HG02759 (cell line): Measurements from ENCODE around the gene LILRA6.
"Not testable (repeated sequence)": the region's sequence is repeated elsewhere in the genome, so short reads cannot be mapped to it uniquely, and the experiment has no call there.

Experiments
- ATAC-seq: cut with Tn5 transposase; IDR thresholded peaks from one replicate; pipeline ENCODE4 v1.9.1; 2021; ENCODE audit warnings: mild to moderate bottlenecking, moderate library complexity; ENCODE audit not compliant: unreplicated experiment

LILRA6 gene

DNA sequence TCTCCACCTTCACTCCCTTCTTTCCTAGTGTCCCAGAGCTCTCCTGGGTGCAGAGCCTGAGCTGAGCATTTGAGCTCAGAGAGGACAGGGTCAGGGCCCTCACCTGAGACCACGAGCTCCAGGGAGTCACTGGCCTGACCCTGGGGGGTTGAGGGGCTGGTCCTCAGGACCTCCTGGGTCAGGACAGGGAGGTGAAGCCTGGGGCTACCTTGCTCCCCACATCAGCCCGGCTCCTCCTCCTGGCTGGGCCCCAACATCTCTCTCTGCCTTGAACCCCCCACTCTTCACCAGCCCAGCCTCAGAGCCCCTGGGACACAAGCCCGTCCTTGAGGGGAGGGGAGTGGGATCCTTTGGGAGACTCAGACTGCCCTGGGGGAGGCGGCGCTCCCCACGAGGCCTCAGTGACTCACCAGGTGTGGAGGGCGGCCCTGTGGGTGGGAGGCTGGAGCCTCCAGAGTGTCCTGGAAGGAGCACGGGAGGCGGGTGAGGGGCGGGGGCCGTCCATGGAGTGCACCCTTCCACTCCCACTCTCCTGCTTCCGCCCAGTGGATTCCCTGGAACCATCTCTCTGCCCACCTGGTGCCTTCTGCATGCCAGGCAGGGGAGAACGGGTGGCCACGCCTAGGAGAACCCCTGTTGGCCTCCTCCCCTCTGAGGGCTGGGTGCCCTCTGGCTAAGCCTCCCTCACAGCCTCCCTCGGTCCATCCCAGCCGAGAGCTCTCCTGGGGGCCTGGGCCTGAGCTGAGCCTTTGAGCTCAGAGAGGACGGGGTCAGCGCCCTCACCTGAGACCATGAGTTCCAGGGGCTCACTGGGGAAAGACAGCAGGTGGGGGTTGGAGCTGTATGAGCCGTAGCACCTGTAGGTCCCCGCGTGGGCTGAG, 2.9 kb downstream of the LILRA6 start:
- ATAC-seq = not testable (repeated sequence)

DNA sequence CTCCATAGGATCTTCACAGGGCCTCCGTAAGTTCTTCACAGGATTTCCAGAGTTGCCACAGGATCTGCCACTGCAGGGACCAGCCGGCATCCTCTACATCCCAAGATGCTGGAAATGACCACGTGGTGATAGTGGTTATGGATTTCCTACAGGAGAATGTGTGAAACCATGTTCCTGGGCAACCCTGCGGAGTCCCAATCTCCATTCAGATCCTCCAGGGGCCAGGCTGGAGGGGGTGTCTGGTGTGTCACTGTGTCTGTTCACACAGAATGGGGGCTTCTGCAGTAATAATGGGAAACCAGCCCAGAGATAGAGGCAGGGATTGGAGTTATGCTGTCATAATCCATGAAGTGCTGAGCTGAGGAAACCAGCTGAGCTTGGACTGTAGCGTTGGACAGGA, 8.6 kb downstream of the LILRA6 start:
- ATAC-seq = no peak

GRCh38 chr19:54231077-54231931, 11.3 kb downstream of the LILRA6 start:
- peak; percentile 67 for ATAC-seq

DNA sequence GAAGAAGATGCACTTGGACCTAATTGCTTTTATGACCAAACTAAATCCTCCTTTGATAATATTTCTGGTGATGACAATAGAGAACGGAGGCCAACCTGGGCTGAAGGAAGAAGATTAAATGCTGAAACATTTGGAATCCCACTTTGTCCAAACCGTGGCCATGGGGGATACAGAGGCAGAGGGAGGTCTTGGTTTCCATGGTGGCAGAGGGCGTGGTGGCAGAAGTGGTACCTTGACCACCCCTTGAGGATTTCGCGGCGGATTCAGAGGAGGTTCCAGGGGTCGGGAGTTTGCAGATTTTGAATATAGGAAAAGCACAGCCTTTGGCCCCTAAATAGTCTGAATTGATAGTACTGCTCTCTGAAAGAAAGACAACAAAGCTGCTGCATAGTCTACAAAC, 12.6 kb downstream of the LILRA6 start:
- no peak for ATAC-seq

DNA sequence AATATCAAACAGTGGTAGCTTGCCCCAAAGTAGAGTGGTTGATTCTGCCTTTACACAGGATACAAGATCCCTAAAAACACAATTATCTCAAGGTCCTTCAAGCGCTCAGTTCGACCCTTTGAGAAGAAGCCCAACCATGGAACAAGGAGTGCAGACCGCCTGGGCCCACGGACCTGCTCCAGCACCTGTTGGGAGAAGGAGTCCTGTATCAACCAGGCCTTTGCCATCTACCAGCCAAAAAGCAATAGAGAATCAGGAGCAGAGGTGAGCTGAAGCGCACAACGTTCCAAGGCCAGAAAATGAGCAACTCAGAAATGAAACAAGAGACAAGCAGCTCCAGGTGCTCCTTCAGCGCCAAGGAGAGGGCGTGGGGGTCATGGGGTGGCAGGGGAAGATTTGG, 13.4 kb downstream of the LILRA6 start:
- no peak for ATAC-seq

DNA sequence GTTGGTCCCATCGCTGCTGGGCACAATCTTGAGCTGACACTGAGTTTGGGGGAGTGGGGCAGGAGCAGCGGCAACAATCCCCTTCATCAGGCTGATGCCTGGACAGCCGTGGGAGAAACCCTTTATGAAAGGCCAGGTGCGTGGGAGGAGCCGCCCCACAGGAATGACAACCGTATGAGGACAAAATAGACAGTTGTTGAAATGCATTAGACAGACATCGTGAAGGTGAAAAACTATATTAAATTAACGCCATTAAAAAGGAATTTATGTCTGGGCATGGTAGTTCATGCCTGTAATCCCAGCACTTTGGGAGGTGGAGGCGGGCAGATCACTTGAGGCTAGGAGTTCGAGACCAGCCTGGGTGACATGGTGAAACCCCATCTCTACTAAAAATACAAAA, 18.0 kb downstream of the LILRA6 start:
- ATAC-seq = not testable (repeated sequence)

DNA sequence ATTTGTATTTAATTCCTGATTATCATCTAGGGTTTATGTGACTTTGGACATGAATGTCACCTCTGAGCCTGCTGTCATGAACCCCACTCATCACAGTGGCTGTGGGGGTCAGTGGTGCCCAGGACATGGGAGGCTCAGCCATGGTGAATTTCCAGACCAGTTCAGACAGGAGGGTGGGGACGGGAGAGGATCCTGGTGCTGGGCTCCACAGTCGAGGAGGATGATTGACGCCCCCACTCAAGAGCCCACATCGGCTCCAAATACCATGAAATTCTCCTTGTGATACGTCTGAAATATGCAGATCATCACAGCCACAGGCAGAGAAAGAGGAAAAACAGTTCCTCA, 18.7 kb downstream of the LILRA6 start:
- ATAC-seq = not testable (repeated sequence)

- not testable (repeated sequence) for ATAC-seq
These were observed 19.2 kb downstream of the LILRA6 start for GRCh38 chr19:54223277-54223936.

DNA sequence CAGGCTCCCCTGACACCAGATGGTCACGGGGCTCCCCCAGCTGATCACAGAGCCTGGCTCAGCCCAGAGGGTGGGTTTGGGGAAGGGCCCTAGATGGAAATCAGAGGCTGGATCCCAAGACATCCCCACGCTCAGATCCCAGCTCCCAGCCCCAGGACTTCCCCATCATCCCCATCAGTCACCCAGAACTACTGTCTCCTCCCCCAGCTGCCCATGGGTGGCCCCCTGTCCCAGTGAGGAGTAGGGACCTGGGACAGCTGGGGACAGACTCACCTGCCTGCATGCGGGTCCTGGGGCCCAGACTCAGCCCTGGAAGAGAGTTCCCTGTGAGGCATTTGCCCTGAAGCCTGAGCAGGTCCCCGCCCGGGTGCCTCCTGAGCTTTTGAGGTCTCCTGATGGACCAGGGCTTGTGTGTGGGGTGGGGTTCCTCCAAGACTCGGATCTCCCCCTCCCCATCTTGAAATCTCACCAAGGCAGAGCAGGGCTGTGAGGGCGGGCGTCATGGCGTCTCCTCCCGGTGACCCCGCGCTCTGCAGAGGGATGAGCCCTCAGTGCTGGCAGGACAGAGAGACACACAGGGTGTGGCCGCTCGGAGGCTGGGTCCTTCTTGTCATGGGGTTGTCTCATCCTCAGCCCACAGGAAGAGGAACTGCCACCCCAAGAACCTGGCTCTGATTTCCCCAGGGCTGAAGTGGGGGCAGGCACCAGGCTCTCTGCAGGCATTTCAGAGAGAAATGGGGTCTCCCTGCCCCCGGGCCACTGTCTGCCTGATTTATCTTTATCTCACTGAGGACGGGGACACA, 19.9 kb downstream of the LILRA6 start, which contains the start of gene LILRB3:
TSS of gene LILRB3 (minus strand) at position 534 of the 803 bp plus-strand sequence. CDS start at position 503, 31 bp downstream.
- ATAC-seq = not testable (repeated sequence)

DNA sequence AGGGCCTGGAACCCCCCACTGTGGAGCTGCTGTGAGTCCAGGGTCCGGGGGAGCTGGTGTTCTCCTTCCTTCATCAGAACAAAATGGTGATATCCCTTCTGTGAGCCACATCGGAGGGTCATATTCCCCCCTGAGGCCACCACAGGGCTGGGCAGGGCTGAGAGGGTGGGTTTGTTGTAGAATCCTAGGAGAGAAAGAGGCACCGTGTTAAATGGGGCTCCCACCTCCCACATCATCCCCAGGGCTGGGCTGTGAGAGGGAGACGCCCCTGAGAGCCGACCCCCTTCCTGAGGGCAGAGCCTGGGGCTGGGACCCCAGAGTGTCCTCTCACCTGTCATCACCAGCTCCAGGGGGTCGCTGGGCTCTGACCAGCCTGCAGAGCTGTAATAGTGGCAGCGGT, 20.6 kb downstream of the LILRA6 start:
- not testable (repeated sequence) for ATAC-seq

DNA sequence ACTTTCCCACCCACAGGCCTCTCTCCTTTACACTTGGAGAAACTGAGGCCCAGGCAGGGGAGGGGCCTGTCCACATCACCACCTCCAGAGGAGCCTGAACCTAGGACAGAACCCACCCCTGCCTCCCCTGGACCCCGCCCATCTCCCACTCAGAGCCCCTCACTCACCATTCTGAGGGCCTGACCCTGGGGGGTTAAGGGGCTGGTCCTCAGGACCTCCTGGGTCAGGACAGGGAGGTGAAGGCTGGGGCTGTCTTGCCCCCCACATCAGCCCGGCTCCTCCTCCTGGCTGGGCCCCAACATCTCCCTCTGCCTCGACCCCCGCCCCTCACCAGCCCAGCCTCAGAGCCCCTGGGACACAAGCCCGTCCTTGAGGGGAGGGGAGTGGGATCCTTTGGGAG, 22.9 kb downstream of the LILRA6 start:
- ATAC-seq = not testable (repeated sequence)

DNA sequence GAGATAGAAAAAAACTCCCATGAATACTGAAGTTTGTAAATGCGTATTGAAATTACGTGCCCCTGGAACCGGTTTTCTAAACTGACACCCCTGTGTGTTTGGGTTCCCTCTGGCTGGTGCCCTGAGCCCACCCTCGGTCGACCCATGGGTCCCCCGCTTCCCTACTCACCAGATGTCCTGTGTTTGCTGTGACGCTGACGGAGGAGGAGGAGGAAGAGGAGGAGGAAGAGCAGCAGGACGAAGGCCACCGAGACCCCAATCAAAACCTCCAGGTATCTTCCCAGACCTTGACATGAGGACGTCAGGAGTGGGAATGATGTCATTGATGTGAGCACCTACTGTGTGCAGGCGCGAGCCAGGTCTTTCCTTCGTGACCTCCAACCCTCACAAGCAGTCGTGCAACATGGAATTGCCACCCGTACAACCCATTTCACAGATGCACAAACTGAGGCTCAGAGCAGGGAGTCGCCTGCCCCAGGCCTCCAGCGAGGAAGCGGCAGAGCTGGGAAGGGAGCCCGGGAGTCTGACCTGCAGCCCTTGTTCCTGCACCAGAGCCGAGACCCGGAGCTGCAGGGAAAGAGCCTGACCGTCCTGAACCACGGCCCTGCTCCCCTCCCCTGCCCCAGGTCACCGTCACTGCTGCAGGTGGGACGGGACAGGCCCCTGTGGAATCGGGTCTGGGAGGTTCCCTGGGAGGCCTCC, 23.5 kb downstream of the LILRA6 start:
- no peak for ATAC-seq

DNA sequence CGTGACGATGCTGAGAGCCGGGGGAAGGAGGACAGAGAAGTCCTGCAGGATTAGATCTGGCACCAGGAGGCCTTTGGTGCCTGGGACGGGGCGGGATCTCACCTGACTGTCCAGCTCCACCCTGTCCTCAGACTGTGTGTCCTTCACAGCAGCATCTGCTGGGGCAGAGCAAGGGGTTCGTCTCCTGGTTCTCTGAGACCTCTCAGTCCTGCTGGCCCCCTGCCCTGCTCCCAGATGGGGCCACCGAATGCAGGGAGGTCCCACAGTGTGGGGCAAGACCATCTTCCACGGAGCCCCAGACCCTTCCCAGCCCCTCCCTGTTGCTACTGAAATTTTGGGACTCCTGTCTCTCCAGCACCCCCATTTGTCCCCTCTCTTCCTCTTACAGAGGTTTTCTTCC, 24.3 kb downstream of the LILRA6 start:
- no peak for ATAC-seq

- ATAC-seq = not testable (repeated sequence)
These were observed 24.9 kb downstream of the LILRA6 start for GRCh38 chr19:54217517-54218247.

- no peak for ATAC-seq
These were observed 25.7 kb downstream of the LILRA6 start for GRCh38 chr19:54216869-54217268.

- ATAC-seq = not testable (repeated sequence)
These were observed 27.9 kb downstream of the LILRA6 start for GRCh38 chr19:54214734-54215133.

GRCh38 chr19:54214217-54214616, 28.4 kb downstream of the LILRA6 start:
- ATAC-seq = not testable (repeated sequence)

- no peak for ATAC-seq
These were observed 31.4 kb downstream of the LILRA6 start for GRCh38 chr19:54211235-54211634.
